ENCODE data around the gene CACNA1H. TPM values are rescaled to one million over a fixed set of nuclear protein-coding genes. Genes with fewer than 3 reads are reported as not detected.

Gene CACNA1H
- polyA plus RNA-seq, 1 experiment, result 0.37 TPM

DNA sequence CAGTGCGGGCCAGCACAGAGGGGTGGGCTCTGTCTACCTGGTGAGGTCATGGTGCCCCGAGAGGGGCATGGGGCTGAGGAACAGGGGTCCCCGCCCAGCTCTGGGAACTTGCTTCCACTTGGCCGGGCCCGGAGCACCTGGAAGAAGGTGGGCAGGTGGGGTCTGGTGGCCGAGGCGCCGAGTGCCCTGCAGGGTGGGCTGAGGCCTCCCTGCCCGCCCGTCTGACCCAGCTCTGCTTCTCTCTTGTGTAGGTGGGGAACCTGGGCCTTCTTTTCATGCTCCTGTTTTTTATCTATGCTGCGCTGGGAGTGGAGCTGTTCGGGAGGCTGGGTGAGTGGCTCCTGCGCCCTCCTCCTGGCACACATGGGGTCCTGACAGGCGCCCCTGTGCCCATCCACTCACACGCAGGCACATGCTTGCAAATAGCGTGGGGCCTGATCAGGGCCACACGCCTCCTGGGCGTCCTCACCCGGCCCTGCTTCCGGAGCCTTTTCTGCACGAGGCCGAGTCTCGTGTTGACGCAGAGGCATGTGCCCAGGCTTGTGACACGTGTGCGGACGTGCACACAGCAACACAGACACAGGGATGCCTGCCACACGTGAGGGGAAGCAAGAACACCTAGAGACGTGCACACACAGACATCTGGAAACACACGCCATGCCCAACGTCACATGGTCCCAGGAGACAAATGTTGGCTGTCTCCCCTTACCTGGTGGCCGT, 63.9 kb downstream of the CACNA1H start:
- ChIA-PET POLR2A (no interaction called here), CTCF (no interaction called here)
- TF ChIP-seq, protein P1, sequence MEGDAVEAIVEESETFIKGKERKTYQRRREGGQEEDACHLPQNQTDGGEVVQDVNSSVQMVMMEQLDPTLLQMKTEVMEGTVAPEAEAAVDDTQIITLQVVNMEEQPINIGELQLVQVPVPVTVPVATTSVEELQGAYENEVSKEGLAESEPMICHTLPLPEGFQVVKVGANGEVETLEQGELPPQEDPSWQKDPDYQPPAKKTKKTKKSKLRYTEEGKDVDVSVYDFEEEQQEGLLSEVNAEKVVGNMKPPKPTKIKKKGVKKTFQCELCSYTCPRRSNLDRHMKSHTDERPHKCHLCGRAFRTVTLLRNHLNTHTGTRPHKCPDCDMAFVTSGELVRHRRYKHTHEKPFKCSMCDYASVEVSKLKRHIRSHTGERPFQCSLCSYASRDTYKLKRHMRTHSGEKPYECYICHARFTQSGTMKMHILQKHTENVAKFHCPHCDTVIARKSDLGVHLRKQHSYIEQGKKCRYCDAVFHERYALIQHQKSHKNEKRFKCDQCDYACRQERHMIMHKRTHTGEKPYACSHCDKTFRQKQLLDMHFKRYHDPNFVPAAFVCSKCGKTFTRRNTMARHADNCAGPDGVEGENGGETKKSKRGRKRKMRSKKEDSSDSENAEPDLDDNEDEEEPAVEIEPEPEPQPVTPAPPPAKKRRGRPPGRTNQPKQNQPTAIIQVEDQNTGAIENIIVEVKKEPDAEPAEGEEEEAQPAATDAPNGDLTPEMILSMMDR (IDR thresholded peaks at IDR 0.05; ENCODE audit: insufficient read depth, low read depth, low read length), result no peak
- Histone ChIP-seq H3K36me3 (ENCODE audit: control insufficient read depth, insufficient read depth, low read length) (no peaks in the 10 kb centered on the region), H3K4me3 (ENCODE audit: low read depth, low read length) (no peak overlapping the region), H3K27me3 (ENCODE audit: control insufficient read depth, insufficient read depth, low read length) (no peaks in the 10 kb centered on the region)
- no peak for DNase-seq (ENCODE audit: low read depth)

- Histone ChIP-seq H3K27me3 (ENCODE audit: control insufficient read depth, insufficient read depth, low read length) (no peaks in the 10 kb centered on the region), H3K36me3 (ENCODE audit: control insufficient read depth, insufficient read depth, low read length) (no peaks in the 10 kb centered on the region), H3K4me3 (ENCODE audit: low read depth, low read length) (no peak overlapping the region)
- no peak for DNase-seq (ENCODE audit: low read depth)
- TF ChIP-seq, protein P1 (IDR thresholded peaks at IDR 0.05; ENCODE audit: insufficient read depth, low read depth, low read length), result no peak
- ChIA-PET POLR2A (no interaction called here), CTCF (no interaction called here)
Measured at GRCh38 chr16:1217526-1217925, 64.6 kb downstream of the CACNA1H start.

GRCh38 chr16:1218061-1218929, 65.4 kb downstream of the CACNA1H start:
- CTCF ChIA-PET, result no interaction called here
- DNase-seq (ENCODE audit: low read depth), result no peak
- TF ChIP-seq, protein P1 (IDR thresholded peaks at IDR 0.05; ENCODE audit: insufficient read depth, low read depth, low read length), result no peak
- H3K4me3 ChIP-seq (ENCODE audit: low read depth, low read length), result no peak overlapping the region
- 0 out of 2 replicates have a peak, but pooled peaks cover 2% of the 10 kb centered on the region for H3K27me3 ChIP-seq (ENCODE audit: control insufficient read depth, insufficient read depth, low read length)
- POLR2A ChIA-PET, result no interaction called here
- H3K36me3 ChIP-seq (ENCODE audit: control insufficient read depth, insufficient read depth, low read length), result no peaks in the 10 kb centered on the region

- 0 out of 2 replicates have a peak, but pooled peaks cover 2% of the 10 kb centered on the region for H3K27me3 ChIP-seq (ENCODE audit: control insufficient read depth, insufficient read depth, low read length)
- ChIA-PET POLR2A (no interaction called here), CTCF (no interaction called here)
- no peak overlapping the region for H3K4me3 ChIP-seq (ENCODE audit: low read depth, low read length)
- TF ChIP-seq, protein P1 (IDR thresholded peaks at IDR 0.05; ENCODE audit: insufficient read depth, low read depth, low read length), result no peak
- H3K36me3 ChIP-seq (ENCODE audit: control insufficient read depth, insufficient read depth, low read length), result no peaks in the 10 kb centered on the region
- no peak for DNase-seq (ENCODE audit: low read depth)
Measured at GRCh38 chr16:1218930-1219611, 66.2 kb downstream of the CACNA1H start.
